Effector memory CD4-positive, alpha-beta T cell (primary cell): ENCODE results near the gene TAX1BP1.
A peak's percentile ranks its signal among the peaks of the same experiment; 100 is the strongest.

Experiments used
- DNase-seq, 3 donors: peaks; one replicate each; pipeline ENCODE4 v3.0.0-alpha.2; 2020
- H3K27ac ChIP-seq: 2 replicates; pipeline ENCODE4 v1.7.0; 2013; ENCODE audit warnings: mild to moderate bottlenecking, low read length, moderate library complexity; ENCODE audit not compliant: insufficient read depth, poor library complexity, severe bottlenecking
- H3K27me3 ChIP-seq: replicated peaks from 2 replicates; pipeline ENCODE4 v1.7.0; 2013; ENCODE audit warnings: mild to moderate bottlenecking, low read length; ENCODE audit not compliant: insufficient read depth, control insufficient read depth, poor library complexity, severe bottlenecking
- H3K36me3 ChIP-seq: 2 replicates; pipeline ENCODE4 v1.7.0; 2013; ENCODE audit warnings: mild to moderate bottlenecking, low read length, moderate library complexity; ENCODE audit not compliant: control insufficient read depth, insufficient read depth
- H3K4me1 ChIP-seq: 2 replicates; pipeline ENCODE4 v1.7.0; 2013; ENCODE audit warnings: low read length, mild to moderate bottlenecking; ENCODE audit not compliant: control insufficient read depth, insufficient read depth, poor library complexity, severe bottlenecking
- H3K4me3 ChIP-seq: 2 replicates; pipeline ENCODE4 v1.7.0; 2013; ENCODE audit warnings: low read length, low read depth, mild to moderate bottlenecking; ENCODE audit not compliant: insufficient read depth, poor library complexity, severe bottlenecking
- H3K9me3 ChIP-seq: 2 replicates; pipeline ENCODE4 v1.7.0; 2013; ENCODE audit warnings: mild to moderate bottlenecking, low read length, moderate library complexity; ENCODE audit not compliant: control insufficient read depth
- total RNA-seq, 3 donors: gene quantifications; one replicate each; lab custom pipeline; 2026; lab: John Stamatoyannopoulos, UW

TAX1BP1 gene
- 127 to 170 (median 157) reads per million in 3 donors for total RNA-seq

DNA sequence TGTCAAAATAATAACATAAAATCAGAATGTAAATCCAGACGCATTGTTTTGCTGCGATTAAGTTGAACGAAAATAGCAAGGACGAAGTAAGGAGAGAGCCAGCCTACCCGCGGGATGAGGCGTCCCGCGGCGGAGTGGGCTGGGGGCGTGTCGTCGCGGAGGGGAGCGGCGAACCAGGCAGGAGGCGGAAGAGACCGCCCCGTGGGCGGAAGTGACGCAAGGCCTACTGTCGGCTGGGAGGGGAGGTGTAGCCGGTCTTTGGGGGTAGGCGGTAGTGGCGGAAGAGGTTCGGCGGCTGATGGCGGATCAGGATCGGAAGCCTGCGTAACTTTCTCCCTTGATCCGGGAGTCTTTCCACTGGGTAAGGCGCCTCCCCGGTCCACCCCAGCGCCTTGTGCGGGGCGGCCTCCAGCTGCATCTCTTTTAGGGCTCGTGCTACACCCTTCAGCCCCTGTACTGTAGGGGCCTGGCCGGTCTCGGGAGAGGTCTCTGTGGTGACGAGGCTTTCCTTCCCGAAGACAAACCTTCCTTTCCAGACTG lies at the start of gene TAX1BP1:
TAX1BP1 (plus strand) TSS at position 254 of the 540 bp plus-strand sequence. CDS start 8,363 bp downstream, outside the sequence.
- no peaks in the 10 kb centered on the region for H3K9me3 ChIP-seq
- H3K36me3 ChIP-seq: no peaks in the 10 kb centered on the region
- H3K27me3 ChIP-seq: no peaks in the 10 kb centered on the region
- peak; percentile 89 to 93 (median 91) for DNase-seq
- H3K27ac ChIP-seq: peak within 1 kb of the TSS; percentile 100
- peak within 1 kb of the TSS; percentile 100 for H3K4me3 ChIP-seq
- peaks cover 10% of the 10 kb centered on the region for H3K4me1 ChIP-seq

DNA sequence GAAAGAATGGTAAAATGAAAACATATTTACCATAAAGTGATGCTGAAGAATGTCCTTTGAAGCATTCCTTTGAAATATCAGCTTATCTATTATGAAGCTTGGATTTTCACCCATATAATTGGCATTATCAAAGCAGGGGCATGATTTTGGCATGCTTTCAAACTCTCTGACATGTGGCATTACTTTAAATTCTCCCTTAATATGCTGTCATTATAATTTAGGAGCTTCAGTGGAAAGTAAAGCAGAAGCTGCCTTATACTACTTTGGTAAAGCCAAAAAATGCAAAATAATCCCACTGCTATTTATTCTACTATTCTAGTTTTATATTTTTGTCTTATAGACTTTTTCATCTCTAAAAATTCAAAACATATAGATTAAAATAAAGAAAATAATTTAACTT lies 49.3 kb upstream of the TAX1BP1 start:
- no peaks in the 10 kb centered on the region for H3K9me3 ChIP-seq
- no peak overlapping the region for H3K27ac ChIP-seq
- no peaks in the 10 kb centered on the region for H3K27me3 ChIP-seq
- no peaks in the 10 kb centered on the region for H3K36me3 ChIP-seq
- no peaks in the 10 kb centered on the region for H3K4me1 ChIP-seq
- DNase-seq: no peak
- no peak overlapping the region for H3K4me3 ChIP-seq

DNA sequence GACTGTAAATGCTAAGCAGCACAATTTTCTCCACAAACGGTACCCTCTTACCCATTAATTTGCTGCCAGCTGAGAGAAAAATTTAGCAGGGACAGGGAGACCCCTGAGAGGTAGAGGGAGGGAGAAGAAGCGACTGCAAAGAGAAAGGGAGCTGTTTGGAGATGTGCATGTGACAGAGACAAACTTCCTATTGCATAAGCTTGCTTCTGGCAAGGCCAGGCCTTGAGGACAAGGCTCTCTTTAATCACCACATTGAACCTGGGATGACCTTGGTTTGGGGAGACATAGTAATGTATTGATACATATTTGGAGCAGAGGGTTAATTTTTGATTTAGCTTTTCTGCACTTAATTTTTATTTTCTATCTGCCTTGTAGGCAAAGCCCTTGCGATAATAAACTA lies 46.2 kb upstream of the TAX1BP1 start:
- Histone ChIP-seq H3K27me3 (no peaks in the 10 kb centered on the region), H3K4me1 (no peaks in the 10 kb centered on the region), H3K4me3 (no peak overlapping the region), H3K36me3 (no peaks in the 10 kb centered on the region), H3K27ac (no peak overlapping the region), H3K9me3 (no peaks in the 10 kb centered on the region)
- no peak for DNase-seq

DNA sequence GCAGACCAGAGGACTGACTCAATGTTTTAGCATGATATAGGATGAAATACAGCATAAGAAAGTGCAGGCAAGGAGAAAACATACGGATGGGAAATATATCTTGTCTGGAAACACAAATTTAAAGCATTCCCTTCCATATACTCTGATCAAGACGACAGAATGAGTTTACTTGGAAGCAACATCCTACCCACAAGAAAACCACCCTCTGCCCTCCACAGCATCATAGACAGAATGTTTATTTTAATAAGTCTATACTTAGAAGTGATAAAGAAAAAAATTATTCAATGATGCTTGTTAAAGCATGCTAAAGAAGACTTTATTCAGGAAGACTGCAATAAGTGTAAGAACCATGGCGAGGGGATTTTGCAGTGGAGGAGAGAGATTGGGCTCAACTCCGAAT lies 44.9 kb upstream of the TAX1BP1 start:
- DNase-seq: no peak
- no peaks in the 10 kb centered on the region for H3K4me1 ChIP-seq

GRCh38 chr7:27697861-27698430 lies 42.0 kb upstream of the TAX1BP1 start:
- Histone ChIP-seq H3K27ac (no peak overlapping the region), H3K4me3 (no peak overlapping the region), H3K9me3 (no peaks in the 10 kb centered on the region), H3K4me1 (no peaks in the 10 kb centered on the region), H3K27me3 (no peaks in the 10 kb centered on the region), H3K36me3 (no peaks in the 10 kb centered on the region)
- no peak for DNase-seq

More for the DNA sequence above, 44.9 kb upstream of the TAX1BP1 start:
- H3K27ac ChIP-seq: no peak overlapping the region
- H3K9me3 ChIP-seq: no peaks in the 10 kb centered on the region
- no peaks in the 10 kb centered on the region for H3K36me3 ChIP-seq
- no peak overlapping the region for H3K4me3 ChIP-seq
- H3K27me3 ChIP-seq: no peaks in the 10 kb centered on the region

DNA sequence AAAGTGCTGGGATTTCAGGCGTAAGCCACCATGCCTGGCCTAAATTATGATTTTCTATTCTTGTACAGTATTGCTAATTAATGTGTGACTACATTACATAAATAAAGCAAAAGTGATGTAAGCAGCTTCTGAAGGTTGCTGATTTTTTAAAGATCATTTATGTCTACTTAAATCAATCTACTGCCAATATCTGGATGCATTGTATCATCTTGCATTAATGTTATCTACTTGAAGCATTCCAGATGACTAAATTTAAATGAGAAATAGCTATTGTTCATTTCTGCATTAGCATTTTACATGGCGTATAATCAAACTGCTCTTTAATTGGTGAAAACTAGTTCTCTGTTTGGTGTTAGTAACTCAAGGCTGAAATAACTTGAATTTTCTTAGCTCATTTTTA lies 40.2 kb upstream of the TAX1BP1 start:
- Histone ChIP-seq H3K9me3 (no peaks in the 10 kb centered on the region), H3K4me3 (no peak overlapping the region), H3K4me1 (no peaks in the 10 kb centered on the region), H3K27me3 (no peaks in the 10 kb centered on the region), H3K36me3 (no peaks in the 10 kb centered on the region), H3K27ac (no peak overlapping the region)
- no peak for DNase-seq

DNA sequence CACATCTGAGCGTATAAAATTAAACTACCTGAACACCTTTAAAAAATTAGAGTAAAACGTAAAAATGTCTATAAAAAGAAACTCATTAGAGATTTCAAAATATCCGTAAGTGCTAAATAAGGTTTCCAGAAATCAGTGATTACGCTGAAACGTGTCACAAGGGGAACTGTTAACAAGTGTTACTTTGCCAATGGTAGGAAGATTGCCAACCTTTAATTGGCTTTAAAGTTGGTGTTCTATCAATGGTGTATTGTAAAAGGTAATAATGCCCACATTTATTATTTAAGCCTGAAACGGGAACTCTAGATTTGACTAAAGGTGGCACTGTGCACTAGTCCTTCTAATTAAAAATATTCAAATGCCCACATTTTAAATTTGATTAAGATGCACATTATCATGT lies 39.5 kb upstream of the TAX1BP1 start:
- Histone ChIP-seq H3K9me3 (no peaks in the 10 kb centered on the region), H3K4me3 (no peak overlapping the region), H3K27me3 (no peaks in the 10 kb centered on the region), H3K27ac (no peak overlapping the region), H3K36me3 (no peaks in the 10 kb centered on the region), H3K4me1 (no peaks in the 10 kb centered on the region)
- DNase-seq: no peak

- H3K36me3 ChIP-seq: no peaks in the 10 kb centered on the region
- H3K4me1 ChIP-seq: no peaks in the 10 kb centered on the region
- DNase-seq: no peak
- H3K9me3 ChIP-seq: no peaks in the 10 kb centered on the region
- no peak overlapping the region for H3K27ac ChIP-seq
- H3K27me3 ChIP-seq: no peaks in the 10 kb centered on the region
- no peak overlapping the region for H3K4me3 ChIP-seq
Observed at GRCh38 chr7:27703181-27703580, 36.8 kb upstream of the TAX1BP1 start.

DNA sequence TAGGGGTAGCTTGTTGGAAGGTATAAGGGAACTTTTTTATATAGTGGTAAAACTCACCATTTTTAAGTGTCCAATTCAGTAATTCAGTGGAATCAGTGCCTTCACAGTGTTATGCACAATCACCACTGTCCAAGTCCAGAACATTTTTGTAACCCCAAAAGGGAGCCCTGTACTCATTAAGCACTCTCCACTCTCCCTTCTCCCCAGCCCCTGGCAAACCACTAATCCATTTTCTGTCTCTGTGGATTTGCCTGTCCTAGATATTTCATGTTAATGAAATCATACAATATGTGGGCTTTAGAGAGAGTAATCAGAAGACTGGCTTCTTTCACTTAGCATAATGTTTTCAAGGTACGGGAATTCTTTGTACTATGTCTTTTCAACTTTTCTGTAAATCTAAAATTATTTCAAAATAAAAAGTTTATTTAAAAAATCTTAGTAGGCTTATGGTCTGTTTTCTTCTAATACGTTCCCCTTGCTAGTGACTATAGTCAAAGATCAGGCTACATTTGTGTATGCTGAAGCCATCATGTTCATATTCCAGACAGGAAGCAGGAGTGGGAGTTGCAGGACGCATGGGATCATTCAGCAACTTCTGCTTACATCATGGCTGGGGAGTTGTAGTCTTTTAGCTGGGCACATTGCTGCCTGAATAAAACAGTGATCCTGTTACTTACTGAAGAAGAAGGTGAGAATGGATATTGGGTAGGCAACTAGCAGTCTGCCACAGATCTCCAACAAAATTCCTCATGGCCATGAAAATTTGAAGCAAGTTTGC lies 35.4 kb upstream of the TAX1BP1 start:
- no peak for DNase-seq
- no peak overlapping the region for H3K27ac ChIP-seq
- H3K27me3 ChIP-seq: no peaks in the 10 kb centered on the region
- H3K4me3 ChIP-seq: no peak overlapping the region
- H3K36me3 ChIP-seq: no peaks in the 10 kb centered on the region
- no peaks in the 10 kb centered on the region for H3K9me3 ChIP-seq
- H3K4me1 ChIP-seq: no peaks in the 10 kb centered on the region

DNA sequence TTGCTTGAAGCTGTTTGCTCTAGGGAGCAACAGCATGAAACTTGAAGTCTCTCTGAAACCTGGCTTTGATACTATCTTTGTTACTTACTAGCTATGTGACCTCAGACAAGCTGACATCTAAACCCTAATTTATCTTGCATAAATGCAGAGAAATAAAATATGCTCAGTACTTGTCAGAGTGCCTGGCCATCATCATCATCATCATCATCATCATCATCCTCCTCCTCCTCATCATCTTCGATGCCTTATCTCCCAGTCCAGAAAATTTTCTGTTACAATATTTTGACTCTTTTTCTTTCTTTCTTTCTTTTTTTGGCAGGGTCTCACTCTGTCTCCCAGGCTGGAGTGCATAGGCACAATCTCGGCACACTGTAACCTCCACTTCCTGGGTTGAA lies 34.8 kb upstream of the TAX1BP1 start:
- Histone ChIP-seq H3K27ac (no peak overlapping the region), H3K4me1 (no peaks in the 10 kb centered on the region), H3K4me3 (no peak overlapping the region), H3K9me3 (no peaks in the 10 kb centered on the region), H3K36me3 (no peaks in the 10 kb centered on the region), H3K27me3 (no peaks in the 10 kb centered on the region)
- no peak for DNase-seq
